HG03097 (cell line): Measurements from ENCODE around the gene GABARAP.
A peak's percentile ranks its signal among the peaks of the same experiment; 100 is the strongest.

Source experiments
- ATAC-seq: cut with Tn5 transposase; IDR thresholded peaks from one replicate; pipeline ENCODE4 v1.9.1; 2021; ENCODE audit not compliant: unreplicated experiment, low FRiP score

The GABARAP gene

DNA sequence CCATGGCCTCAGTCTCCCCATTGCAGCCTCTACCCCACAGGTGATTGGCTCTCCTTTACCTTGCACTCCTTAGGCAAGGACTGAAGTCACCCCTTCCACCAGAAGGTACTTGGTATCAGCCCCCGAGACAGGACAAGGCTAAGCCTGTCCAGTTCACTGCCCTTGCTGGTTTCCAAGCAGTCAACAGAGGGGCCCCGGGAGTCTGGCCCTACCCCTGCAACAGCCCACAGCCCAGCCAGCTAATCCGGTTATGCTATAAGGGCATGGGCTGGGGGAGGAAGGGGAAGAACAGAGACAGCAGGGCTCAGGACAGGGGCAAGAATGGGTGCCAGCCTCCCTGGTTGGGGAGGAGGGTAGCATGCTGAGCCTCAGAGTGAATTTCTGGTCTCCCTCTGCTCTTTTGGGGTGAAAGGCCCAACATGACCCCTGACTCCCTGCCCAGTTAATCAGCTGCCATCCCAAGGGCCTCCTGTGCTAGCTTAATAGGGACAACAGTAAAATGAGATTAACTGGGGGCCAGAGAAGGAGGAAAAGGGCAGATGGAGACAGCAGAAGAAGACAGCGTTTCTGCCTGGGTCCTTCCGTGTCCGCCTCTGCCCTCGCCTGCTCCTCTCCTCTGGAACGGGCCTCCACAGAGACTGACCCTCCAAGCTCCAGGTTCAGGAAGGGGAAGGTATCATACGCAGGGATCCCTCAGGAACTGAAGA is 33.3 kb downstream of the GABARAP start:
- no peak for ATAC-seq

DNA sequence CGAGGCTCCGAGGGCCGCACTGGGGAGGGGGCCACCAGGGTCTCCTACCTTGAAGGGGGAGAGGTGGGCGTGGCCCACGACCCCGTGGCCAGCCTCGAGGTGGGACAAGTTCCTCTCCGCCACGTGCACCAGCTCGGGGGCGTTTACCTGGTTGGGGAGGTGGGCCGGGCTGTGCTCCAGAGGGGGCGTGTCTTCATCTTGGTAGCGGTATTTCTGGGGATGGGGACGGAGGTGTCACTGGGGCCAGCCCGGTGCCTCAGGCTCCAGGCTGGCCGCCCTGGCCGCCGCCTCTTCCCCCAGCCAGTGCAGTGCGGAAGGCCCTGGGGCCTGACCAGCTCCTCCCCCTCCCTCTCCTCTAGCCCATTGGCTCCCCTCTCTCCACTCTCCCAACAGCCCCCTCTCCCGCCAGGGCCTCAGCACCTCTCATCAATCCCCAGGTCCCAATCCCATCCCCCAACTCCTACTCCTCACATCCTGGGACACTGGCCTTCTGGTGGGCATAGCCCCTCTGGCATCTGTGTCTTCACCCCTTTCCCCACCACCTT is 34.1 kb downstream of the GABARAP start:
- ATAC-seq = no peak

DNA sequence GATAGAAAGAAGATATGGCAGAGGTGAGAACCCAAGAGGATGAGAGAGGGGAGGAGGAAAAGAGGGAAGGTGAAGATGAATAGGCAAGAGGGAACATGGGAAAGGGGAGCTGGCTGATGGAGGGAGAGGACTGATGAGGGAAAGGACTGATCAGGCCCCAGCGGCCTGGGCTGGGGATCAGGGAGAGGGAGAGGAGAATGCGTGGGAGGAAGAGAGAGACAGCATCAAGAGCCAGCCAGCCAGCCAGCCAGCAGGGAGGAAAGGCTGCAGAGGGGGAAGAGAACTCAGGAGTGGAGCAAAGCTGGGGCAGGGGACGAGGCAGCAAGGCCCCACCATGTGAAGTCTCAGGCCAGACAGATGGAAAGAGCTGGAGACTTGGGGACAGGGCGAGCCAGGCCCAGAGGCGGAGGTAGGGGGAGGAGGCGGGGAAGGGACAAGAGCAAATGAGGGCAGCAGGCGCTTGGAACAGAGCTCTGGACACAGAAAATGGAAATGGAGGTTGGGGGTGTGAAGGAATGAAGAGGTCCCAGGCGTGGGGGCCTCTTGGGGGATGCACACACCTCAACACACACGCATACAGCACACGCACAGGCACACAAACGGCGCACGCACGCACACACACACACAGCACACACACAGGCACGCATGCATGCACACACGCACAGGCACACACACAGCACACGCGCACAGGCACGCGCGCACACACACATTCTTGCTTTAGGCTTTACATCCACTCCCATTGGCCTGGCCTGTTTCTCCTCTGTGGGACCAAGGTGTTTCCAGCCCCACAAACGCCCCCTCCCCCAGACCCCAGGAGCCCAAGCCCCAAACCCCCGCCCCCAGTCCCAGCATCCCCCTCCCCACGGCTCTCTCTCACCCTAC is 34.9 kb downstream of the GABARAP start:
- ATAC-seq = no peak

DNA sequence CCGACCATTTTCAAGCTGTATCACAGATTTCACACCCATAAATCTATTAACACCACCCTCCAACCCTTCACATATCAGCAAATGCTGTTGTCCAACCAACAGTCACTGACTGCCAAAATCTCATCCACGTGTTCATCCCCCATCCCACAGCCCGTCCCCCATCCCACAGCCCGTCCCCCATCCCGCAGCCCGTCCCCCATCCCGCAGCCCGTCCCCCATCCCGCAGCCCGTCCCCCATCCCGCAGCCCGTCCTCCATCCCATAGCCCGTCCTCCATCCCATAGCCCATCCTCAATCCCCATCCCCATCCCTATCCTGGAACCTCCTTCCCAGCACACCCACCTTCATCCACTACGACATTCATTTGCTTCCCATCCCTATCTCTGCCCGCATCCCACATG is 36.7 kb downstream of the GABARAP start:
- ATAC-seq = no peak

DNA sequence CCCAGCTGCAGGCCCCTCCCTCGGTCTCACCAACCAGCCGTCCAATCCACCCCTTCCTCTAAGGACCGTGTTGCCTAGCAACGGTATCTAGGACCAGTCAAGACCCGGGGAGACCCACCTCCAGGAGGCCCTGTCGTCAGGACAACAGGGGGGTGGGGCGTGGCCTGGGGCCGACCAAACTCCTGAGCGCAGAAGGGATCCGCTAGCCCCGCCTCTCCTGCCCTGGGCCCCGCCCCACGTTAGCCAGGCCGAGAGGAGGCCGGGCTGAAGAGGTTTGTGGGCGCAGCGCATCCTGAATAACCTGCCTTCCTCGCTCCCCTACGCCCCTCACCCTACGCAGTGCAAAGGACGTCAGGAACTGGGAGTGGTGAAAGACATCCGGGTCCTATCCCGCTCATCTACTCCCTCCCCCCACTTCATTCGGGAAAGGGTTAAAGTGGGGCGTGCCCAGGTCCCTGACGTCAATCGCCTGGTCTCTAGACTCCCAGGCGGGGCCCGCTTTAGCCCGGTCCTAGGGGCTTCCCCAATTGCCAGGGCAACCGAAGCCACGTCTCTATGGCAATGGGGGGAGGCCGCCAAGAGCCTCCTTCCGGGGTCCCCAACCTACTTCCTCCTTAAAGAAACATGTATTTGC is 37.3 kb downstream of the GABARAP start:
- peak; percentile 77 for ATAC-seq

DNA sequence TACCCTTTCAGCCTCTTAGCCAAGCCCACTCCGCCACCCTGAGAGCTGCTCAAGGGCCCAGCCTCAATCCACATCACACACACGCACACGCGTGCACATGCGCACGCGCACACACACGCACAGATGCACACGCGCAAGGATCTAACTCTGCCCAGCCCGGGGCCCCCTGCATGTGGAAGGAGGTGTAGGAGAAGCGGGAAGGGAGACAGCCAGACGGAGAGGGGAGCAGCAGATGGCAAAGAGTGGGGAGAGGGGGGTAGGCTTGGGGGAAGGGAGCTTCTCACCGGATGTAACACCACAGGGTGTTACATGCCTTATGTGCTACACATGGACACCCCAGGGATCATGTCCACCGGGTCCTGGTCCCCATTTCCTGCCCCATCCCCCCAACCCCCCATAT is 37.9 kb downstream of the GABARAP start:
- no peak for ATAC-seq

DNA sequence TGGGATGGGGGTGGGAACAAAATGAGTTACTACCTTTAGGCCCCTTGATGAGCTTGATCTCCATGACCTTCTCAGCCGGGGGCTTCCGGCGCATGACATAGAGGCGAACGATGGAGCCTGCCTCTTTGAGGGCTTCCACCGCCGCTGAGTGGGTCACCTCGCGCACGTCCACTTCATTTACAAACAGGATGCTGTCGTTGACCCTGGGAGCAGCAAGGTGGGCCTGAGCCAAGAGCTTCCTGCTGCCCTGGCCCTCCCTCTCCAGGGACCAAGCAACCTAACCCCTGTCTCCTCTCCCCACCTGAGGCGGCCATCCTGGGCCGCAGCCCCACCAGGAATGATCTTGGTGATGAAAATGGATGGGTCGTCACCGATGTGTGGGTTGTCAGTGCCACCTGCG is 38.9 kb downstream of the GABARAP start:
- ATAC-seq = no peak

DNA sequence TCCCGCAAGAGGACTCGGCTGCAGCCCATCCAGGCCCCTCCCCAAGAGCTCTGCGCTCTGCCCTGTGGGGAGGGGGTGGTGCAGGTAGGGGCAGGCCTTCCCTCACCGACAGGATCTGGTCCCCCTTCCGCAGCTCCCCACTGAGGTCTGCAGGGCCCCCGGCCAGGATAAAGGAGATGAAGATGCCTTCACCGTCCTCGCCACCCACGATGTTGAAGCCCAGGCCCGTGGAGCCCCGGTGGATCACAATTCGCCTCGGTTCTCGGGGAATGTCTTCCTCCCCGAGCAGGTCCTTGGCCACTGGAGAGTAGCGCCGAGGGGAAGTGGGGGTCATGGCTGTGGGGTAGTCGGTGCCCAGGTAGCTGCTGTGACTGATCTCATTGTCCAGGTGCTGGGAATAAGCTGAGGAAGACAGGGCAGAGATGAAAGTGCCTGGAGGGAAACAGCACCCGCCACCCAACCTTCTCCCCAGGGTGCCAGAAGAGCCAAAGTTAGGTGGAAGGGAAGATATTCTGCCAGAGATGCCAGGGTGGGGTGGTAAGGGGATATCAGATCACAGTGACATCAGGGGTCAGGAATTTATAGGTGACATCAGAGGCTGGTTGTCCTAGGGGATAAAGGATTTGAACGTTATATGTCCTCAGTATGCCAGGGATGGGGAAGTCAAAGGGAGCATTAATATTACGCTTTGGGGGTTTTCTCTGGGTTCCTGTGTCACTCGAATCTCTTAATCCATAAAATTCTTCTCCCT is 45.4 kb downstream of the GABARAP start:
- ATAC-seq = no peak

DNA sequence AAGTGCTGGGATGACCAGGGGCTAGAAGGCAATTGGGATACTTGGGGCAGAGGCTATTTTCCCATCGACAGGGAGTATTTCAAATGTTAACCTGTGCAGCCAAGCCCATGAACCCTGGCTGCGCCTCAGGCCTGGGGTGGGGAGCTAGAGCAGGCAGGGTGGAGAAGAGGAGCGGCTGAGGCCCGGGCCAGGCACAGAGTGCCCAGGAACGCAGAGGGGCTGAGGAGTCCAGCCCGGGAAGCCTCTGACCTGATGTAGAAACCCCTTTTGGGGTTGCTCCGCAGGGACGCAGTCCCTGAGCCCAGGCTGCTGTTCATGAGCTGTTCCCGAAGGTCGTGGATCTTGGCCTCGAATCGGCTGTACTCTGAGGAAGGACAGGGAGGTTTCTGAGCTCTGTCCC is 46.3 kb downstream of the GABARAP start:
- ATAC-seq = no peak

DNA sequence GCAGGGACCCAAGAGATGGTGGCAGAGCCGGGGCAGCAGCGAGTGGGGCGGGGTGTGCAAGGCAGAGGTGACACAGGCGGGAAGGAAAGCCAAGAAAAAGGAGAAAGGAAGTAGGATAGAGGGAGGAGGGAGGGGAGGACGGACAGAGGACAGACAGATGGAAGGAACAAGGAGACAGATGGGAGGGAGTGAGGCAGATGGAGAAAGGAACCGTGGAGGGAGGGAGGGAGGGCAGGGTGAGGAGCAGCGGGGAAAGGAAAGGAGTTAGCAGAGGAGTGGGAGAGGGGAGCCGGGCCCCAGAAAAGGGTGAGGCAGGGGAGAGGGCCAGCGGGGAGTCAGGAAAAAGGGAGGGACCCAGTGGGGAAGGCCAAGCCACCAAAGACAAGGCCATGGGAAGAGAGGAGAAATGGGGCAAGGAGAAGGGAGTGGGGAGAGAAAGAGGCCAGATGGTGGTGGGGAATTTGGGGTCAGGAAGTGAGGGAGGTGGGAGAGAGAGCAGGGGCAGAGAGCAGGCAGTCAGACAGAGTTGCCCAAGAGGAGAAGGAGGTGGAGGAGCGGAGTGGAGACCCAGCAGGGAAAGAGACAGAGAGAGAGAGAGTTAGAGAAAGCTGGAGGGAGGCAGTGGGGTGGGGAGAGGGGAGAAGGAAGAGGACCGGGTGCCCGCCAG is 49.8 kb downstream of the GABARAP start:
- no peak for ATAC-seq

DNA sequence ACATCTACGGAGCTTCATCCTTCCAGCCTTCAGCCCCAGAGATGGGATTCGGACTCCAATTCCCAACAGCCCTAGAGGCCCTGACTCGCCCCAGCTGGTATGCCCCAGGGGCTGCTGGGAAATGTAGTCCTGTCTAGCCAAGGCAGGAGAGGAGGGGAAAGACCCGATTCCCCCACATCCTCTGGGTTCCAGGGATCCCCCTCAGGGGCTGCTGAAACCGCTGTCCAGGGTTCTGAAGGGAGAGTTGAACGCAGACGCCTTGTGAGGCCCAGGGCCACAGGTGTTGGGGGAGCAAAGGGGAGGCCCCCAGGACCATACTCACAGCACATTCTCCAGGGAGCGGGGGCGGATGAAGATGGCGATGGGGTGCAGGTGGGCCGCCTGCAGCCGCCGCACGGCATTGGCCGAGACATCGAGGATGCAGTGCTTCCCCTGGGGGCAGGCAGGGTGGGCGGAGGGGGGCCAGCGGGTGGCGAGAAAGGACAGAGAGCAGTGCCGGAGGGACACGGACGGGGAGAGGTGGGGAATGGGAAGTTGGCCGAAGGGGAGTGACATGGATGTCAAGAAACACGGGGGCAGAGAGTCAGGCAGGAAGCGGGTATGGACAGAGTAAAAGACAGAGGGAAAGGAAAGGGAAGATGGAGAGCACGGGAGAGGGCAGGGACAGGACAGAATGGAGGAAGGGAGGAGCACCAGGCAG is 50.5 kb downstream of the GABARAP start:
- no peak for ATAC-seq

DNA sequence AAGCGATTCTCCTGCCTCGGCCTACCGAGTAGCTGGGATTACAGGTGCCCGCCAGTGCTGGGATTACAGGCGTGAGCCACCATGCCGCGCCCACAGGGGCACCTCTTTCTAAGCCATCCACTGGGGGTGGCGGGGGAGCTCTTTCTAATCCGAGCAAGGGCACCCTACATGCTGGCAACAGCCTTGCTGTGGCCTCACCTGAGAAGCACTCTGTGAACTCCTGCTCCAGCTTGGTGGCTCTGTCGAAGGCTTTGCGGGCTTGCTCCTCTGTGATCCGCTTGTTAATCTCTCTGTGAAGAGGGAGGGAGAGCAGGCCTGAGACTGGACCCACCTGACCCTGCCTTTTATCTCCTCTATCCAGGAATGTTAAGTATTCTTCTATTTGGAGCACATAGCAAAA is 51.2 kb downstream of the GABARAP start:
- no peak for ATAC-seq

DNA sequence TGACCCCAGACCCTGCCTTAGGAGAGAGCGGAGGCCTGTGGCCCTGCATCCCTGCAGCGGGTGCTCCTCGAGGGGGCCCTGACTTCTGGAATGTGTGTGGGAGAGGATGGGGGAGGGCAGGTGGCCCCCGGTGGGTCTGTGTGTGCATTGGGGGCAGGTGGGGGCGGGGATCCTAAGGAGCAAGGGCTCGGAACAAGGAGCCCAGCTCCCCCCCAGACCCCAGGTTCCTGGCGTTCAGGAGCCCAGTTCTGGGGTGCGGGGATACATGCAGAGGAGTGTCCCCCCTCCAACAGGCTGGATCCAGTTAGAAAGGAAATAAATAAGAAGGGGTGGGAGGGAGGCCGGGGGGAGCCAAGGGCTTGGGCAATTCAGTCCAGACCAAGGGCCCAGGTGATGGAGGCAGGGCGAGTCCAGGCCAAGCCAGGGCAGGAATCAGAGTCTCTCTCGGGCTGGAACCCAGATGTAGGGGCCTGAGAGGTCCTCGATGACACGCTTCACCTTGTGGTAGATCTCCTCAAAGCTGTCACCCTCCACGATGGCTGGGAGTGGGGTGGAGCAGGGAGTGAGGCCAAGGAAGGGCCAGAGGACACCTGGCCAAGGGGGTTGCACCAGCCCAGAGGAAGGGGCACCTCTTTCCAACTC is 51.9 kb downstream of the GABARAP start:
- no peak for ATAC-seq
